WTC11 (cell line): ENCODE data around the gene RARRES2.

Experiments
- ATF3 ChIP-seq: sonication (generic); formaldehyde crosslinking; conservative IDR thresholded peaks from 2 replicates; pipeline ENCODE4 v1.8.1; 2022; ENCODE audit warnings: mild to moderate bottlenecking, missing genetic modification reagents
- CREM ChIP-seq: sonication (generic); formaldehyde crosslinking; IDR thresholded peaks from 2 replicates; pipeline ENCODE4 v1.8.1; 2022; ENCODE audit warnings: mild to moderate bottlenecking, missing genetic modification reagents, moderate library complexity
- CTCF ChIP-seq: fragments of 200-600 bp; IDR thresholded peaks from 2 replicates; pipeline ENCODE4 v1.8.0; 2022; ENCODE audit warnings: antibody characterized with exemption
- E2F4 ChIP-seq: sonication (generic); formaldehyde crosslinking; IDR thresholded peaks from 2 replicates; pipeline ENCODE4 v1.8.1; 2022; ENCODE audit warnings: low read depth, mild to moderate bottlenecking, moderate library complexity, missing genetic modification reagents, borderline replicate concordance
- ESRRA ChIP-seq: sonication (generic); formaldehyde crosslinking; IDR thresholded peaks from 2 replicates; pipeline ENCODE4 v1.8.1; 2022; ENCODE audit warnings: mild to moderate bottlenecking, missing genetic modification reagents, borderline replicate concordance
- FOXJ3 ChIP-seq: sonication (generic); formaldehyde crosslinking; IDR thresholded peaks from 2 replicates; pipeline ENCODE4 v1.9.0; 2021; ENCODE audit warnings: missing genetic modification reagents, mild to moderate bottlenecking, borderline replicate concordance
- JUN ChIP-seq: sonication (generic); formaldehyde crosslinking; IDR thresholded peaks from 2 replicates; pipeline ENCODE4 v1.8.0; 2023; ENCODE audit warnings: mild to moderate bottlenecking, missing genetic modification reagents
- MAX ChIP-seq: sonication (generic); formaldehyde crosslinking; IDR thresholded peaks from 2 replicates; pipeline ENCODE4 v1.8.0; 2022; ENCODE audit warnings: mild to moderate bottlenecking, missing genetic modification reagents
- NFYB ChIP-seq: sonication (generic); formaldehyde crosslinking; conservative IDR thresholded peaks from 2 replicates; pipeline ENCODE4 v1.8.0; 2022; ENCODE audit warnings: low read depth, missing genetic modification reagents
- USF2 ChIP-seq: sonication (generic); formaldehyde crosslinking; IDR thresholded peaks from 2 replicates; pipeline ENCODE4 v1.8.1; 2023; ENCODE audit warnings: mild to moderate bottlenecking, missing genetic modification reagents, moderate library complexity
- ZNF121 ChIP-seq: sonication (generic); formaldehyde crosslinking; IDR thresholded peaks from 2 replicates; pipeline ENCODE4 v1.8.0; 2023; ENCODE audit warnings: missing genetic modification reagents
- ZNF232 ChIP-seq: sonication (generic); formaldehyde crosslinking; IDR thresholded peaks from 2 replicates; pipeline ENCODE4 v1.8.0; 2022; ENCODE audit warnings: mild to moderate bottlenecking, missing genetic modification reagents
- ZNF512 ChIP-seq: sonication (generic); formaldehyde crosslinking; IDR thresholded peaks from 2 replicates; pipeline ENCODE4 v1.8.1; 2022; ENCODE audit warnings: missing genetic modification reagents, borderline replicate concordance
- ZSCAN18 ChIP-seq: fragments of 250-450 bp; sonication (Bioruptor Pico); IDR thresholded peaks from 2 replicates; pipeline ENCODE4 v2.1.2; 2022; ENCODE audit warnings: mild to moderate bottlenecking, moderate library complexity

- TF ChIP-seq ZNF121 (CRISPR knock-in tag): no peak
- TF ChIP-seq E2F4 (CRISPR knock-in tag): no peak
- TF ChIP-seq CTCF: no peak
- no peak for TF ChIP-seq ATF3 (CRISPR knock-in tag)
- no peak for TF ChIP-seq CREM (CRISPR knock-in tag)
- TF ChIP-seq JUN (CRISPR knock-in tag): no peak
- no peak for TF ChIP-seq ZSCAN18
- TF ChIP-seq NFYB (CRISPR knock-in tag): no peak
- no peak for TF ChIP-seq ZNF512 (CRISPR knock-in tag)
- no peak for TF ChIP-seq ESRRA (CRISPR knock-in tag)
- no peak for TF ChIP-seq ZNF232 (CRISPR knock-in tag)
- no peak for TF ChIP-seq FOXJ3
- TF ChIP-seq USF2 (CRISPR knock-in tag): no peak
- no peak for TF ChIP-seq MAX (CRISPR knock-in tag)
Observed at GRCh38 chr7:150380463-150380862, 39.0 kb upstream of the RARRES2 start.
